Neural cell (in vitro differentiated cells): ENCODE data around the gene ABO. TPM values are rescaled to one million over a fixed set of nuclear protein-coding genes. Genes with fewer than 3 reads are reported as not detected.

Source experiments
- H2AFZ ChIP-seq: fragments of 200-600, 300-800 bp; sonication (generic), shearing (Covaris generic); 2 replicates; pipeline ENCODE4 v1.6.0; 2014; ENCODE audit warnings: low read depth, mild to moderate bottlenecking, antibody characterized with exemption, low read length, moderate library complexity
- H3F3A ChIP-seq: fragments of 200-600 bp; shearing (Covaris generic); 2 replicates; pipeline ENCODE4 v1.6.1; 2016; ENCODE audit warnings: mild to moderate bottlenecking, moderate library complexity, mixed read lengths, antibody characterized with exemption, low read length; ENCODE audit not compliant: insufficient read depth, poor library complexity, severe bottlenecking
- H3K27ac ChIP-seq: fragments of 200-600, 300-800 bp; sonication (generic), shearing (Covaris generic); 2 replicates; pipeline ENCODE4 v1.5.1; 2014; ENCODE audit warnings: mild to moderate bottlenecking, low read length, moderate library complexity
- H3K27me3 ChIP-seq: fragments of 300-800, 200-600 bp; sonication (generic), shearing (Covaris generic); 2 replicates; pipeline ENCODE4 v1.6.0; 2014; ENCODE audit warnings: mild to moderate bottlenecking, low read depth, low read length, moderate library complexity; ENCODE audit not compliant: insufficient read depth
- H3K36me3 ChIP-seq: fragments of 300-800, 200-600 bp; sonication (generic), shearing (Covaris generic); 2 replicates; pipeline ENCODE4 v1.5.1; 2014; ENCODE audit warnings: mild to moderate bottlenecking, antibody characterized with exemption, low read length, moderate library complexity; ENCODE audit not compliant: insufficient read depth
- H3K4me2 ChIP-seq: fragments of 300-800, 200-600 bp; sonication (generic), shearing (Covaris generic); 2 replicates; pipeline ENCODE4 v1.6.0; 2014; ENCODE audit warnings: mild to moderate bottlenecking, low read length
- H3K4me3 ChIP-seq: fragments of 300-800, 200-600 bp; sonication (generic), shearing (Covaris generic); 2 replicates; pipeline ENCODE4 v1.5.1; 2014; ENCODE audit warnings: mild to moderate bottlenecking, low read length, moderate library complexity
- H3K79me2 ChIP-seq: fragments of 200-600 bp; shearing (Covaris generic); replicated peaks from 2 replicates; pipeline ENCODE4 v1.6.0; 2014; ENCODE audit warnings: mild to moderate bottlenecking, low read length, moderate library complexity; ENCODE audit not compliant: insufficient read depth
- H3K9ac ChIP-seq: fragments of 300-800, 200-600 bp; sonication (generic), shearing (Covaris generic); 2 replicates; pipeline ENCODE4 v1.6.1; 2016; ENCODE audit warnings: mild to moderate bottlenecking, low read length, mixed read lengths
- H3K9me2 ChIP-seq: fragments of 200-600 bp; shearing (Covaris generic); 2 replicates; pipeline ENCODE4 v1.6.1; 2016; ENCODE audit warnings: mild to moderate bottlenecking, low read length, mixed read lengths; ENCODE audit not compliant: insufficient read depth
- H3K9me3 ChIP-seq: fragments of 200-600, 300-800 bp; sonication (generic), shearing (Covaris generic); 2 replicates; pipeline ENCODE4 v1.6.1; 2016; ENCODE audit warnings: mild to moderate bottlenecking, mixed run types, low read length, moderate library complexity, mixed read lengths
- H4K20me1 ChIP-seq: fragments of 200-600 bp; shearing (Covaris generic); 2 replicates; pipeline ENCODE4 v1.6.1; 2016; ENCODE audit warnings: mild to moderate bottlenecking, mixed run types; ENCODE audit not compliant: insufficient read depth
- EP300 ChIP-seq: fragments of 450-650 bp; conservative IDR thresholded peaks from 2 replicates; pipeline ENCODE4 v1.6.1; 2014; ENCODE audit warnings: antibody characterized with exemption, mild to moderate bottlenecking, moderate library complexity; ENCODE audit not compliant: poor library complexity, severe bottlenecking
- EZH2 ChIP-seq: fragments of 200-600, 300-800 bp; shearing (Covaris generic), sonication (generic); IDR thresholded peaks from 2 replicates; pipeline ENCODE4 v1.6.1; 2014; ENCODE audit warnings: antibody characterized with exemption, low read length, borderline replicate concordance, mild to moderate bottlenecking; ENCODE audit not compliant: insufficient read depth, poor library complexity, severe bottlenecking
- MXI1 ChIP-seq: fragments of 450-650 bp; conservative IDR thresholded peaks from 2 replicates; pipeline ENCODE4 v1.6.1; 2014; ENCODE audit warnings: antibody characterized with exemption, mild to moderate bottlenecking; ENCODE audit not compliant: poor library complexity, severe bottlenecking
- POLR2AphosphoS5 ChIP-seq: IDR thresholded peaks from 2 replicates; pipeline ENCODE4 v1.6.1; 2012
- RAD21 ChIP-seq: fragments of 450-650 bp; conservative IDR thresholded peaks from 2 replicates; pipeline ENCODE4 v1.6.1; 2014; ENCODE audit warnings: antibody characterized with exemption, mild to moderate bottlenecking, moderate library complexity
- REST ChIP-seq: IDR thresholded peaks from 2 replicates; pipeline ENCODE4 v1.6.1; 2012; ENCODE audit warnings: borderline replicate concordance
- SMC3 ChIP-seq: fragments of 450-650 bp; conservative IDR thresholded peaks from 2 replicates; pipeline ENCODE4 v1.6.1; 2014; ENCODE audit warnings: antibody characterized with exemption, mild to moderate bottlenecking, moderate library complexity; ENCODE audit not compliant: poor library complexity
- TAF1 ChIP-seq: IDR thresholded peaks from 2 replicates; pipeline ENCODE4 v1.6.1; 2012; ENCODE audit warnings: low read depth
- polyA plus RNA-seq: library from polyadenylated mRNA; depleted of rRNA; stranded (reverse); fragments of >200 nt; gene quantifications from 2 replicates; pipeline ENCODE4 v1.2.3, GENCODE V29; 2014
- TF ChIP-seq, protein P1 (sequence below): fragments of 450-650 bp; IDR thresholded peaks from 2 replicates; pipeline ENCODE4 v1.5.1; 2014; ENCODE audit warnings: antibody characterized with exemption, mild to moderate bottlenecking, moderate library complexity; ENCODE audit not compliant: poor library complexity, severe bottlenecking

Gene ABO
- polyA plus RNA-seq, 1 donor from 2014 or later: not detected

- no peak for TF ChIP-seq TAF1
- TF ChIP-seq, protein P1, sequence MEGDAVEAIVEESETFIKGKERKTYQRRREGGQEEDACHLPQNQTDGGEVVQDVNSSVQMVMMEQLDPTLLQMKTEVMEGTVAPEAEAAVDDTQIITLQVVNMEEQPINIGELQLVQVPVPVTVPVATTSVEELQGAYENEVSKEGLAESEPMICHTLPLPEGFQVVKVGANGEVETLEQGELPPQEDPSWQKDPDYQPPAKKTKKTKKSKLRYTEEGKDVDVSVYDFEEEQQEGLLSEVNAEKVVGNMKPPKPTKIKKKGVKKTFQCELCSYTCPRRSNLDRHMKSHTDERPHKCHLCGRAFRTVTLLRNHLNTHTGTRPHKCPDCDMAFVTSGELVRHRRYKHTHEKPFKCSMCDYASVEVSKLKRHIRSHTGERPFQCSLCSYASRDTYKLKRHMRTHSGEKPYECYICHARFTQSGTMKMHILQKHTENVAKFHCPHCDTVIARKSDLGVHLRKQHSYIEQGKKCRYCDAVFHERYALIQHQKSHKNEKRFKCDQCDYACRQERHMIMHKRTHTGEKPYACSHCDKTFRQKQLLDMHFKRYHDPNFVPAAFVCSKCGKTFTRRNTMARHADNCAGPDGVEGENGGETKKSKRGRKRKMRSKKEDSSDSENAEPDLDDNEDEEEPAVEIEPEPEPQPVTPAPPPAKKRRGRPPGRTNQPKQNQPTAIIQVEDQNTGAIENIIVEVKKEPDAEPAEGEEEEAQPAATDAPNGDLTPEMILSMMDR: no peak
- TF ChIP-seq EP300: no peak
- TF ChIP-seq SMC3: no peak
- TF ChIP-seq POLR2AphosphoS5: no peak
- TF ChIP-seq REST: no peak
- no peak for TF ChIP-seq MXI1
- no peak for TF ChIP-seq RAD21
- no peak for TF ChIP-seq EZH2
These were observed 14.5 kb downstream of the ABO start for GRCh38 chr9:133260334-133261102.

GRCh38 chr9:133258061-133259015, 16.7 kb downstream of the ABO start:
- H3K4me3 ChIP-seq: no peak overlapping the region
- H3K9me3 ChIP-seq: peaks cover 4% of the 10 kb centered on the region
- H3K36me3 ChIP-seq: no peaks in the 10 kb centered on the region
- H3K4me2 ChIP-seq: no peak overlapping the region
- H3K27me3 ChIP-seq: no peaks in the 10 kb centered on the region
- H3K9ac ChIP-seq: no peak overlapping the region
- H3K79me2 ChIP-seq: no peaks in the 10 kb centered on the region
- no peaks in the 10 kb centered on the region for H3K9me2 ChIP-seq
- H2AFZ ChIP-seq: no peak overlapping the region
- no peak overlapping the region for H3K27ac ChIP-seq
- no peak for TF ChIP-seq POLR2AphosphoS5
- no peak for TF ChIP-seq REST
- TF ChIP-seq RAD21: no peak
- H4K20me1 ChIP-seq: no peaks in the 10 kb centered on the region
- no peaks in the 10 kb centered on the region for H3F3A ChIP-seq

More at GRCh38 chr9:133260334-133261102, 14.5 kb downstream of the ABO start:
- Histone ChIP-seq H3K79me2 (no peaks in the 10 kb centered on the region), H2AFZ (no peak overlapping the region), H3K9me3 (no peaks in the 10 kb centered on the region), H3K4me3 (no peak overlapping the region), H3K36me3 (no peaks in the 10 kb centered on the region), H3K27ac (no peak overlapping the region), H3K9ac (no peak overlapping the region), H3K4me2 (no peak overlapping the region), H3K9me2 (no peaks in the 10 kb centered on the region), H4K20me1 (no peaks in the 10 kb centered on the region), H3F3A (no peaks in the 10 kb centered on the region), H3K27me3 (no peaks in the 10 kb centered on the region)
